SU-DHL-6 (cell line): ENCODE results near the gene NCLN.

Experiments
- H2AFZ ChIP-seq: fragments of 200-600 bp; sonication (generic); 2 replicates; pipeline ENCODE4 v1.6.1; 2014; ENCODE audit warnings: low read depth, mild to moderate bottlenecking, moderate library complexity, mixed read lengths, antibody characterized with exemption, low read length; ENCODE audit not compliant: severe bottlenecking
- H3F3A ChIP-seq: fragments of 200-600 bp; shearing (Covaris generic); 2 replicates; pipeline ENCODE4 v1.6.0; 2016; ENCODE audit warnings: antibody characterized with exemption, mild to moderate bottlenecking; ENCODE audit not compliant: insufficient read depth
- H3K27ac ChIP-seq: fragments of 200-600 bp; sonication (generic); 2 replicates; pipeline ENCODE4 v1.5.1; 2016; ENCODE audit warnings: low read depth, mild to moderate bottlenecking, low read length, moderate library complexity, mixed read lengths
- H3K27me3 ChIP-seq: fragments of 200-600 bp; sonication (generic), shearing (Covaris generic); 2 replicates; pipeline ENCODE4 v1.6.0; 2014; ENCODE audit warnings: mild to moderate bottlenecking, low read length
- H3K36me3 ChIP-seq: fragments of 200-600 bp; sonication (generic); 2 replicates; pipeline ENCODE4 v1.6.1; 2014; ENCODE audit warnings: mild to moderate bottlenecking, low read length, mixed read lengths
- H3K4me2 ChIP-seq: fragments of 300-600, 200-600 bp; shearing (Covaris generic), sonication (generic); 2 replicates; pipeline ENCODE4 v1.6.0; 2014; ENCODE audit warnings: low read length, low read depth, mild to moderate bottlenecking; ENCODE audit not compliant: poor library complexity, severe bottlenecking
- H3K4me3 ChIP-seq: fragments of 200-600 bp; sonication (generic); 2 replicates; pipeline ENCODE4 v1.5.1; 2014; ENCODE audit warnings: antibody characterized with exemption, low read length, mild to moderate bottlenecking, mixed read lengths; ENCODE audit not compliant: insufficient read depth, poor library complexity, severe bottlenecking
- H3K79me2 ChIP-seq: fragments of 200-600 bp; sonication (generic); 2 replicates; pipeline ENCODE4 v1.6.1; 2014; ENCODE audit warnings: mild to moderate bottlenecking, low read length, moderate library complexity; ENCODE audit not compliant: insufficient read depth
- H3K9ac ChIP-seq: fragments of 200-600 bp; sonication (generic); 2 replicates; pipeline ENCODE4 v1.7.0; 2014; ENCODE audit warnings: mild to moderate bottlenecking, low read length
- H3K9me2 ChIP-seq: fragments of 200-600 bp; sonication (generic); replicated peaks from 2 replicates; pipeline ENCODE4 v1.6.1; 2014; ENCODE audit warnings: low read length; ENCODE audit not compliant: insufficient read depth
- H3K9me3 ChIP-seq: fragments of 200-600 bp; sonication (generic); 2 replicates; pipeline ENCODE4 v1.6.1; 2014; ENCODE audit warnings: low read length, mixed read lengths; ENCODE audit not compliant: insufficient read depth
- H4K20me1 ChIP-seq: fragments of 200-600 bp; sonication (generic); 2 replicates; pipeline ENCODE4 v1.6.1; 2014; ENCODE audit warnings: low read depth, mild to moderate bottlenecking, antibody characterized with exemption, low read length, moderate library complexity, mixed read lengths
- CTCF ChIP-seq: fragments of 200-600 bp; sonication (generic); IDR thresholded peaks from one replicate; pipeline ENCODE4 v1.5.1; 2017; ENCODE audit warnings: antibody characterized with exemption, mild to moderate bottlenecking, low read length, moderate library complexity; ENCODE audit not compliant: insufficient read depth, poor library complexity, severe bottlenecking
- EZH2phosphoT487 ChIP-seq: fragments of 200-600 bp; sonication (generic), shearing (Covaris generic); conservative IDR thresholded peaks from 2 replicates; pipeline ENCODE4 v1.6.1; 2018; ENCODE audit warnings: mild to moderate bottlenecking, antibody characterized with exemption, low read length, moderate library complexity, mixed read lengths

The NCLN gene

DNA sequence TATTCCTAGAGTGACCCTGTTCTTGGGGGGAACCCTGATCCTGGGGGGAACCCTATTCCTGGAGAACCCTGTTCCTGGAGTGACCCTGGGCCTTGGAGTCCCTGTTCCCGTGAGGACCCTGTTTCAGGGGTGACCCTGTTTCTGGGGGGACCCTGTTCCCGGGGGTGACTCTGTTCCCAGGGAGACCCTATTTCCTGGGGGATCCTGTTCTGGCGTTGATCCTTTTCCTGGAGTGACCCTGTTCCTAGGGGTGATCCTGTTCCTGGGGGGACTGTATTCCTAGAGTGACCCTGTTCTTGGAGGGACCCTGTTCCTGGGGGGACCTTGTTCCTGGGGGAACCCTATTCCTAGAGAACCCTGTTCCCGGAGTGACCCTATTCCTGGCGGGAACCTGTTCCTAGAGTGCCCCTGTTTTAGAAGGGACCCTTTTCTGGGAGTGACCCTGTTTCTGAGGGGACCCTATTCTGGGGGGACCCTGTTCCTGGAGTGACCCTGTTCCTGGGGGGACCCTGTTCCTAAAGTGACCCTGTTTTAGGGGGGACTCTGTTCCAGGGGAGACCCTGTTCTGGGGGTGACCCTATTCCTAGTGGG lies 34.9 kb upstream of the NCLN start:
- H3K27me3 ChIP-seq = no peaks in the 10 kb centered on the region
- no peak overlapping the region for H3K4me2 ChIP-seq
- no peaks in the 10 kb centered on the region for H3K79me2 ChIP-seq
- H3K36me3 ChIP-seq = no peaks in the 10 kb centered on the region
- H2AFZ ChIP-seq = no peak overlapping the region
- no peaks in the 10 kb centered on the region for H3K9me2 ChIP-seq
- TF ChIP-seq EZH2phosphoT487 (no peak), CTCF (no peak)
- no peaks in the 10 kb centered on the region for H3K9me3 ChIP-seq
- H3F3A ChIP-seq = no peaks in the 10 kb centered on the region
- no peaks in the 10 kb centered on the region for H4K20me1 ChIP-seq
- H3K27ac ChIP-seq = no peak overlapping the region
- no peak overlapping the region for H3K9ac ChIP-seq
- no peak overlapping the region for H3K4me3 ChIP-seq

DNA sequence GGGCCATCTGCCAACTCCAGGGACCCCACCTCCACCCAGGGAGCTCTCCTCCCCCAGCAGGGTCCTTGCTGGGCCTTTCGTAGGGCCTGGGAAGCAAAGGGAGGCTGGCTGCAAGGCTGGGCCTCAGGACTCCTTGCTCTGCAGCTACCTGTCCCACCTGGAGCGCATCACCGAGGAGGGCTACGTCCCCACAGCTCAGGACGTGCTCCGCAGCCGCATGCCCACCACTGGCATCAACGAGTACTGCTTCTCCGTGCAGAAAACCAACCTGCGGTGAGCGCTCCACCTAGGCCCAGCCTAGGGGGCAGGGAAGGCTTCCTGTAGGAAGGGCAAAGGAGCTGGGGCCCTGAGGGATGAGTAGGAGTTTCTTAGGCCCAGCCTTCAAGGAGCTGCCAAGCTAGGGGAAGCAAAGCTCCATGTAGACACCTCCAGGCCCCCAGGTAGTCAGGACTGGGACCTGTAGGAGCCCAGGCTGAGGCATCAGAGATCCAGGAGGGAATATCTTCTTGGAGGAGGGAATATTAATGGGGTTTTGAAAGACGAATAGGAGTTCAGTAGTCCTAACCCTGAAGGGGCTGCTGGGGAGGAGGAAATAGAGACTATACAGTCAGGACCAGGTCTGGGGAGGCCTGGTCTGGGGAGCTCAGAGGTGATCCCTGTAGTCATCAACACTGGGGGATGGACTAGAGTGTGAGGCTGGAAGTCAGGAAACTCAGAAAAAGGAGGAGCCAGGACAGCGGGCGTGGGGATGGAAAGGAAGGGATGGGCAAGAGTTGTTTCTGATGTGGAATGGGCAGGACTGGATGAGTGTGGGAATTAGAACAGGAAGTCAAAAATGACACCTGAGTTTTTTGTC lies 33.9 kb upstream of the NCLN start:
- Histone ChIP-seq H3K79me2 (no peaks in the 10 kb centered on the region), H4K20me1 (no peaks in the 10 kb centered on the region), H3K27ac (no peak overlapping the region), H3K4me3 (no peak overlapping the region), H3K27me3 (no peaks in the 10 kb centered on the region), H3K9me2 (no peaks in the 10 kb centered on the region), H3K9ac (no peak overlapping the region), H3K4me2 (no peak overlapping the region), H2AFZ (no peak overlapping the region), H3F3A (no peaks in the 10 kb centered on the region), H3K36me3 (no peaks in the 10 kb centered on the region), H3K9me3 (no peaks in the 10 kb centered on the region)
- no peak for TF ChIP-seq EZH2phosphoT487
- no peak for TF ChIP-seq CTCF

GRCh38 chr19:3152419-3152780 lies 33.3 kb upstream of the NCLN start:
- H3K4me3 ChIP-seq = no peak overlapping the region
- H3K9me3 ChIP-seq = no peaks in the 10 kb centered on the region
- H3K27me3 ChIP-seq = no peaks in the 10 kb centered on the region
- no peaks in the 10 kb centered on the region for H4K20me1 ChIP-seq
- H3K4me2 ChIP-seq = no peak overlapping the region
- TF ChIP-seq CTCF (no peak), EZH2phosphoT487 (no peak)
- H3K79me2 ChIP-seq = no peaks in the 10 kb centered on the region
- no peak overlapping the region for H2AFZ ChIP-seq
- no peaks in the 10 kb centered on the region for H3K9me2 ChIP-seq
- no peaks in the 10 kb centered on the region for H3K36me3 ChIP-seq
- no peak overlapping the region for H3K27ac ChIP-seq
- H3F3A ChIP-seq = no peaks in the 10 kb centered on the region
- H3K9ac ChIP-seq = no peak overlapping the region
